Measurements from ENCODE around the gene LRRN2. TPM values are rescaled to one million over a fixed set of nuclear protein-coding genes. Genes with fewer than 3 reads are reported as not detected.

Gene LRRN2
- polyA plus RNA-seq, 2 of the 4 experiments (the other 2 are of a cell fraction) = 3.6 to 6.6 TPM

DNA sequence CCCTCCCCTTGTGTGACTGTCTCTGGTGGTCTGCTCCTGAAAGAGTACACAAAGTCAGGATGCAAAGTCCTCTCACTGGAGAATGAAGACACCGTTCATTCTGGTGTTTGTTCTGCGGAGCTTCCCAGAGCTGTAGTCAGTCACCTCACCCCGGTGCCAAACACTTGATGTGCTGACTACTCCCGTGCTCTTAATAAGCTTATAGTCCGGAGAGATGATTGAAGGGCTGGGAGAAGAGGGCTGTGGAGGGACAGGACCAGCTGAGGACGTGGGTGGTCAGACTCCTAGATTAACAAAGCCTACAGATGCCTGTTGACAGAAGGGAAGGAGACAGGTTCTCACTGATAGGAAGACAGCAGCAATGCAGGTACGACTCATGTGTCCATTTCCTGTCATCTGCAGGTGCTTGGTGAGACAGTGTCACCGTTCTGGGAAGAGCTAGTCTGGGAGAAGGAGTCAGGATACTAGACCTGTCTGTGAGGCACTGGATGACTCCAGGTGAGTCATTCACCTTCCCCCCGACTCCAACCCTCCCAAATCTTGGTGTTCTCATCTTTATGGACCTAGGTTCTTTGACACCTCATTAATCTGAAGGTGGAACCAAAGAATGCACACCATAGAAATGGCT, 40.4 kb upstream of the LRRN2 start:
- no peak for TF ChIP-seq CHD2 (IDR thresholded peaks at IDR 0.05; ENCODE audit: low read length, partially characterized antibody)
- no peak for TF ChIP-seq BHLHE40 (IDR thresholded peaks at IDR 0.05; ENCODE audit: low read depth, low read length)
- TF ChIP-seq SMC3 (IDR thresholded peaks at IDR 0.05) = no peak
- TF ChIP-seq, protein P1, sequence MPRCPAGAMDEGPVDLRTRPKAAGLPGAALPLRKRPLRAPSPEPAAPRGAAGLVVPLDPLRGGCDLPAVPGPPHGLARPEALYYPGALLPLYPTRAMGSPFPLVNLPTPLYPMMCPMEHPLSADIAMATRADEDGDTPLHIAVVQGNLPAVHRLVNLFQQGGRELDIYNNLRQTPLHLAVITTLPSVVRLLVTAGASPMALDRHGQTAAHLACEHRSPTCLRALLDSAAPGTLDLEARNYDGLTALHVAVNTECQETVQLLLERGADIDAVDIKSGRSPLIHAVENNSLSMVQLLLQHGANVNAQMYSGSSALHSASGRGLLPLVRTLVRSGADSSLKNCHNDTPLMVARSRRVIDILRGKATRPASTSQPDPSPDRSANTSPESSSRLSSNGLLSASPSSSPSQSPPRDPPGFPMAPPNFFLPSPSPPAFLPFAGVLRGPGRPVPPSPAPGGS (IDR thresholded peaks at IDR 0.05) = no peak
- TF ChIP-seq, protein P2, sequence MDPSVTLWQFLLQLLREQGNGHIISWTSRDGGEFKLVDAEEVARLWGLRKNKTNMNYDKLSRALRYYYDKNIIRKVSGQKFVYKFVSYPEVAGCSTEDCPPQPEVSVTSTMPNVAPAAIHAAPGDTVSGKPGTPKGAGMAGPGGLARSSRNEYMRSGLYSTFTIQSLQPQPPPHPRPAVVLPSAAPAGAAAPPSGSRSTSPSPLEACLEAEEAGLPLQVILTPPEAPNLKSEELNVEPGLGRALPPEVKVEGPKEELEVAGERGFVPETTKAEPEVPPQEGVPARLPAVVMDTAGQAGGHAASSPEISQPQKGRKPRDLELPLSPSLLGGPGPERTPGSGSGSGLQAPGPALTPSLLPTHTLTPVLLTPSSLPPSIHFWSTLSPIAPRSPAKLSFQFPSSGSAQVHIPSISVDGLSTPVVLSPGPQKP (IDR thresholded peaks at IDR 0.05; ENCODE audit: low read depth, low read length) = no peak
- no peak for TF ChIP-seq JUN (IDR thresholded peaks at IDR 0.05)
- TF ChIP-seq KDM1A (IDR thresholded peaks at IDR 0.05; ENCODE audit: low read depth) = no peak
- TF ChIP-seq, protein P3, sequence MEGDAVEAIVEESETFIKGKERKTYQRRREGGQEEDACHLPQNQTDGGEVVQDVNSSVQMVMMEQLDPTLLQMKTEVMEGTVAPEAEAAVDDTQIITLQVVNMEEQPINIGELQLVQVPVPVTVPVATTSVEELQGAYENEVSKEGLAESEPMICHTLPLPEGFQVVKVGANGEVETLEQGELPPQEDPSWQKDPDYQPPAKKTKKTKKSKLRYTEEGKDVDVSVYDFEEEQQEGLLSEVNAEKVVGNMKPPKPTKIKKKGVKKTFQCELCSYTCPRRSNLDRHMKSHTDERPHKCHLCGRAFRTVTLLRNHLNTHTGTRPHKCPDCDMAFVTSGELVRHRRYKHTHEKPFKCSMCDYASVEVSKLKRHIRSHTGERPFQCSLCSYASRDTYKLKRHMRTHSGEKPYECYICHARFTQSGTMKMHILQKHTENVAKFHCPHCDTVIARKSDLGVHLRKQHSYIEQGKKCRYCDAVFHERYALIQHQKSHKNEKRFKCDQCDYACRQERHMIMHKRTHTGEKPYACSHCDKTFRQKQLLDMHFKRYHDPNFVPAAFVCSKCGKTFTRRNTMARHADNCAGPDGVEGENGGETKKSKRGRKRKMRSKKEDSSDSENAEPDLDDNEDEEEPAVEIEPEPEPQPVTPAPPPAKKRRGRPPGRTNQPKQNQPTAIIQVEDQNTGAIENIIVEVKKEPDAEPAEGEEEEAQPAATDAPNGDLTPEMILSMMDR (IDR thresholded peaks at IDR 0.05) = no peak
- TF ChIP-seq TP53 (CRISPR knock-in tag; IDR thresholded peaks at IDR 0.05) = no peak
- no peak for TF ChIP-seq MAZ (IDR thresholded peaks at IDR 0.05; ENCODE audit: borderline replicate concordance, low read depth, low read length)
- TF ChIP-seq ZNF302 (CRISPR knock-in tag; IDR thresholded peaks at IDR 0.05) = no peak
- TF ChIP-seq ZSCAN20 (CRISPR knock-in tag; IDR thresholded peaks at IDR 0.05) = no peak
- no peak for TF ChIP-seq CHD4 (IDR thresholded peaks at IDR 0.05; ENCODE audit: borderline replicate concordance)
- no peak for TF ChIP-seq CEBPB (IDR thresholded peaks at IDR 0.05)
- no peak for TF ChIP-seq PHF8 (IDR thresholded peaks at IDR 0.05; ENCODE audit: borderline replicate concordance, low read depth)
- TF ChIP-seq POLR2AphosphoS2 (conservative IDR thresholded peaks at IDR 0.05; ENCODE audit: low read length) = no peak
- TF ChIP-seq RFX5 (IDR thresholded peaks at IDR 0.05) = no peak
- no peak for TF ChIP-seq FOXS1 (CRISPR knock-in tag; IDR thresholded peaks at IDR 0.05)
- Histone ChIP-seq H3K4me1 (peaks cover 48% of the 10 kb centered on the region), H3K4me3 (0 out of 3 replicates have a peak overlapping the region, but pooled peaks have one; percentile 6), H3K9me3 (no peaks in the 10 kb centered on the region), H3K27ac (peak overlapping the region; percentile 45 to 77; a peak in 5 of 6 replicates), H3K4me2 (peak overlapping the region; percentile 78)
- ATAC-seq (peak; percentile 66 to 79), DNase-seq (ENCODE audit: low read depth in 1 of 2, low spot score in 1 of 2) (peak in 1 of 2 experiments; percentile 26), FAIRE-seq (no peak)
- WGBS (ENCODE audit: missing lambda C conversion rate) = 41% methylated on average over 9 of the region's 9 CpGs
- POLR2A ChIA-PET = no interaction called here
- CTCF ChIA-PET = interaction anchor here (1.0 to 3.5 kb wide), 10 partner anchors 11 to 162 kb away, joined by 3 to 24 read pairs (median 6); no protein-coding TSS in a partner anchor

DNA sequence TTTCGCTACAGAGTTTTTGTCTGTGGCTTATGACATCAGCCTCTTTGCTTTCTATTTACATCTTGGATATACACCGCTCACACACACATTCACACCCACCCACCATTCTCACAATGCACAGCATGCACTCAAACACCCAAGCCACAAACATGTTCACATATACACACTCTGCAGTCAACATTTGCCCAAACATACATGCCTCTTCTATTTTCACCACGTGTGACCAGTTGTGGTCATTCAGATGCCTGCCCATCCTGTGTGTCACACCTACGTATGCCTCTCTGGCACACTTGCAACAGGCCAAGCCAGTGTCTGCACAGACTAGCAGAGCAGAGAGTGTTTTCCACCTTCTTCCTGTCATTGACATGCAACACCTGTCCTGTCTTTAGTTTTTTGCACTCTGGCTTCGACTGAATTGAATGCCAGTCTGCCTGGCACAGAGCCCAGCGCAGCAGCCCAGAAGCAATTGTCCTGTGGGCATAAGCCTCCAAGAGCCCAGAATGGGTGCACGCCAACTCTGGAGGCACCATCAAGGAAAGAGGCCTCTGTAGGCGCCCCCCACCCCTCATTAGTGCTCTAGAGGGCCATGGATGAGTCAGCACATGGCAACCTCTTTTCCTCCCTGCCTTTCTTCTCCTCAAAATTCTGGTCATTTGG, 37.7 kb upstream of the LRRN2 start:
- no peak for FAIRE-seq
- ATAC-seq = no peak
- WGBS (ENCODE audit: missing lambda C conversion rate) = 79% methylated on average over 8 of the region's 8 CpGs
- TF ChIP-seq MAFK (IDR thresholded peaks at IDR 0.05; ENCODE audit: partially characterized antibody) (no peak), PHF8 (IDR thresholded peaks at IDR 0.05; ENCODE audit: borderline replicate concordance, low read depth) (no peak), KDM5A (IDR thresholded peaks at IDR 0.05) (no peak), MYC (IDR thresholded peaks at IDR 0.05; ENCODE audit: borderline replicate concordance, low read length) (no peak), NFE2L2 (conservative IDR thresholded peaks at IDR 0.05; ENCODE audit: low read length) (no peak), HOXB13 (CRISPR knock-in tag; IDR thresholded peaks at IDR 0.05; ENCODE audit: low read depth) (no peak)
- TF ChIP-seq, protein P4, sequence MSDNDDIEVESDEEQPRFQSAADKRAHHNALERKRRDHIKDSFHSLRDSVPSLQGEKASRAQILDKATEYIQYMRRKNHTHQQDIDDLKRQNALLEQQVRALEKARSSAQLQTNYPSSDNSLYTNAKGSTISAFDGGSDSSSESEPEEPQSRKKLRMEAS (IDR thresholded peaks at IDR 0.05) = no peak
- TF ChIP-seq, protein P5, sequence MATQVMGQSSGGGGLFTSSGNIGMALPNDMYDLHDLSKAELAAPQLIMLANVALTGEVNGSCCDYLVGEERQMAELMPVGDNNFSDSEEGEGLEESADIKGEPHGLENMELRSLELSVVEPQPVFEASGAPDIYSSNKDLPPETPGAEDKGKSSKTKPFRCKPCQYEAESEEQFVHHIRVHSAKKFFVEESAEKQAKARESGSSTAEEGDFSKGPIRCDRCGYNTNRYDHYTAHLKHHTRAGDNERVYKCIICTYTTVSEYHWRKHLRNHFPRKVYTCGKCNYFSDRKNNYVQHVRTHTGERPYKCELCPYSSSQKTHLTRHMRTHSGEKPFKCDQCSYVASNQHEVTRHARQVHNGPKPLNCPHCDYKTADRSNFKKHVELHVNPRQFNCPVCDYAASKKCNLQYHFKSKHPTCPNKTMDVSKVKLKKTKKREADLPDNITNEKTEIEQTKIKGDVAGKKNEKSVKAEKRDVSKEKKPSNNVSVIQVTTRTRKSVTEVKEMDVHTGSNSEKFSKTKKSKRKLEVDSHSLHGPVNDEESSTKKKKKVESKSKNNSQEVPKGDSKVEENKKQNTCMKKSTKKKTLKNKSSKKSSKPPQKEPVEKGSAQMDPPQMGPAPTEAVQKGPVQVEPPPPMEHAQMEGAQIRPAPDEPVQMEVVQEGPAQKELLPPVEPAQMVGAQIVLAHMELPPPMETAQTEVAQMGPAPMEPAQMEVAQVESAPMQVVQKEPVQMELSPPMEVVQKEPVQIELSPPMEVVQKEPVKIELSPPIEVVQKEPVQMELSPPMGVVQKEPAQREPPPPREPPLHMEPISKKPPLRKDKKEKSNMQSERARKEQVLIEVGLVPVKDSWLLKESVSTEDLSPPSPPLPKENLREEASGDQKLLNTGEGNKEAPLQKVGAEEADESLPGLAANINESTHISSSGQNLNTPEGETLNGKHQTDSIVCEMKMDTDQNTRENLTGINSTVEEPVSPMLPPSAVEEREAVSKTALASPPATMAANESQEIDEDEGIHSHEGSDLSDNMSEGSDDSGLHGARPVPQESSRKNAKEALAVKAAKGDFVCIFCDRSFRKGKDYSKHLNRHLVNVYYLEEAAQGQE (IDR thresholded peaks at IDR 0.05) = no peak
- TF ChIP-seq, protein P6, sequence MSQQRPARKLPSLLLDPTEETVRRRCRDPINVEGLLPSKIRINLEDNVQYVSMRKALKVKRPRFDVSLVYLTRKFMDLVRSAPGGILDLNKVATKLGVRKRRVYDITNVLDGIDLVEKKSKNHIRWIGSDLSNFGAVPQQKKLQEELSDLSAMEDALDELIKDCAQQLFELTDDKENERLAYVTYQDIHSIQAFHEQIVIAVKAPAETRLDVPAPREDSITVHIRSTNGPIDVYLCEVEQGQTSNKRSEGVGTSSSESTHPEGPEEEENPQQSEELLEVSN (IDR thresholded peaks at IDR 0.05; ENCODE audit: borderline replicate concordance, low read depth) = no peak
- TF ChIP-seq, protein P2 (IDR thresholded peaks at IDR 0.05; ENCODE audit: low read depth, low read length) = no peak

More for the DNA sequence above, 37.7 kb upstream of the LRRN2 start:
- H3K9me3 ChIP-seq = no peaks in the 10 kb centered on the region
- CTCF ChIA-PET = interaction anchor here (0.7 to 3.5 kb wide), 4 partner anchors 9 to 84 kb away, joined by 3 to 24 read pairs (median 11); no protein-coding TSS in a partner anchor
- H3K4me1 ChIP-seq = peaks cover 36% of the 10 kb centered on the region
- DNase-seq (ENCODE audit: low read depth in 1 of 2, low spot score in 1 of 2) = no peak
- no peak overlapping the region for H3K4me3 ChIP-seq
- POLR2A ChIA-PET = no interaction called here
- peak overlapping the region in 1 of 2 experiments; percentile 48; a peak in 1 of 6 replicates for H3K27ac ChIP-seq
- no peak overlapping the region for H3K4me2 ChIP-seq

Data from A549 (cell line).